NCI-H2107 (cell line): ENCODE measurements around the gene NDUFS2.

ENCODE experiments used
- DNase-seq: peaks from one replicate; lab custom pipeline; 2025; lab: John Stamatoyannopoulos, UW

NDUFS2 gene

GRCh38 chr1:161172776-161173376 is 29.3 kb upstream of the NDUFS2 start:
- DNase-seq, result no peak

- no peak for DNase-seq
Observed at GRCh38 chr1:161173711-161174110, 28.5 kb upstream of the NDUFS2 start.

- DNase-seq, result no peak
Observed at GRCh38 chr1:161174911-161175310, 27.3 kb upstream of the NDUFS2 start.

GRCh38 chr1:161175771-161176453 is 26.3 kb upstream of the NDUFS2 start:
- no peak for DNase-seq

GRCh38 chr1:161176468-161177111 is 25.6 kb upstream of the NDUFS2 start:
- no peak for DNase-seq

- peak; percentile 79 for DNase-seq
Observed at GRCh38 chr1:161177112-161177935, 24.8 kb upstream of the NDUFS2 start, which contains the start of gene B4GALT3. B4GALT3 (minus strand) TSS chr1:161177507; CDS start chr1:161176060, 1,447 bp downstream.

- DNase-seq, result no peak
Observed at GRCh38 chr1:161177936-161178244, 24.3 kb upstream of the NDUFS2 start.

- no peak for DNase-seq
Observed at GRCh38 chr1:161179698-161180097, 22.5 kb upstream of the NDUFS2 start.

- no peak for DNase-seq
Observed at GRCh38 chr1:161180639-161181038, 21.5 kb upstream of the NDUFS2 start.

GRCh38 chr1:161182214-161182613 is 20.0 kb upstream of the NDUFS2 start:
- DNase-seq, result no peak

- peak; percentile 28 for DNase-seq
Observed at GRCh38 chr1:161185282-161185682, 16.9 kb upstream of the NDUFS2 start.

- no peak for DNase-seq
Observed at GRCh38 chr1:161185732-161186311, 16.3 kb upstream of the NDUFS2 start.

GRCh38 chr1:161187311-161187710 is 14.9 kb upstream of the NDUFS2 start:
- no peak for DNase-seq

GRCh38 chr1:161188381-161188780 is 13.8 kb upstream of the NDUFS2 start:
- no peak for DNase-seq

GRCh38 chr1:161189036-161189435 is 13.1 kb upstream of the NDUFS2 start:
- DNase-seq, result no peak

- DNase-seq, result no peak
Observed at GRCh38 chr1:161190962-161191521, 11.1 kb upstream of the NDUFS2 start.

- DNase-seq, result no peak
Observed at GRCh38 chr1:161191971-161192370, 10.2 kb upstream of the NDUFS2 start.

- DNase-seq, result peak; percentile 59
Observed at GRCh38 chr1:161192476-161193465, 9.4 kb upstream of the NDUFS2 start.

- DNase-seq, result no peak
Observed at GRCh38 chr1:161193561-161194235, 8.5 kb upstream of the NDUFS2 start.

- DNase-seq, result no peak
Observed at GRCh38 chr1:161195171-161195570, 7.0 kb upstream of the NDUFS2 start.
